Liver (tissue), 9 donors: ENCODE measurements around the gene TP53I13. TPM values are rescaled to one million over a fixed set of nuclear protein-coding genes. Genes with fewer than 3 reads are reported as not detected.

Experiments used
- DNase-seq: peaks from one replicate; pipeline ENCODE4 v3.0.0-alpha.2; 2017; ENCODE audit warnings: low spot score
- H3K27ac ChIP-seq, 2 donors: one replicate each; pipeline ENCODE4 v1.7.0; 2013; ENCODE audit warnings: inconsistent platforms in 2 of 2, low read length in 2 of 2, control low read depth in 1 of 2, low read depth in 1 of 2, mild to moderate bottlenecking in 1 of 2
- H3K27me3 ChIP-seq, 4 donors: one replicate each; pipeline versions ENCODE4 v1.6.1 to v1.7.0; 2013; ENCODE audit warnings: low read length in 3 of 4, inconsistent platforms in 1 of 4, mild to moderate bottlenecking in 1 of 4, moderate library complexity in 1 of 4; ENCODE audit not compliant: control insufficient read depth in 4 of 4, insufficient read depth in 4 of 4
- H3K36me3 ChIP-seq, 4 donors: one replicate each; pipeline versions ENCODE4 v1.6.1 to v1.7.0; 2013; ENCODE audit warnings: low read length in 3 of 4, mild to moderate bottlenecking in 3 of 4, low read depth in 1 of 4, moderate library complexity in 1 of 4; ENCODE audit not compliant: control insufficient read depth in 4 of 4, insufficient read depth in 3 of 4
- H3K4me1 ChIP-seq, 4 donors: one replicate each; pipeline versions ENCODE4 v1.6.1 to v1.7.0; 2013; ENCODE audit warnings: low read length in 3 of 4, mild to moderate bottlenecking in 3 of 4, moderate library complexity in 1 of 4; ENCODE audit not compliant: control insufficient read depth in 4 of 4, insufficient read depth in 4 of 4
- H3K4me3 ChIP-seq, 3 donors: one replicate each; pipeline versions ENCODE4 v1.6.1 to v1.7.0; 2013; ENCODE audit warnings: low read length in 3 of 3, control low read depth in 1 of 3, low read depth in 1 of 3, mild to moderate bottlenecking in 1 of 3
- H3K9ac ChIP-seq, 2 donors: one replicate each; pipeline ENCODE4 v1.7.0; 2013; ENCODE audit warnings: low read length in 2 of 2, mild to moderate bottlenecking in 2 of 2, moderate library complexity in 2 of 2, control low read depth in 1 of 2, low read depth in 1 of 2
- H3K9me3 ChIP-seq, 4 donors: one replicate each; pipeline versions ENCODE4 v1.6.1 to v1.7.0; 2013; ENCODE audit warnings: low read length in 3 of 4; ENCODE audit not compliant: control insufficient read depth in 4 of 4
- ATF3 ChIP-seq: IDR thresholded peaks from 2 replicates; pipeline ENCODE4 v1.6.1; 2016; ENCODE audit warnings: antibody characterized with exemption
- FOXA1 ChIP-seq: IDR thresholded peaks from 2 replicates; pipeline ENCODE4 v1.6.1; 2016; ENCODE audit warnings: antibody characterized with exemption
- GABPA ChIP-seq, 2 donors: IDR thresholded peaks in 1 of 2; conservative IDR thresholded peaks in 1 of 2; 2 replicates each; pipeline ENCODE4 v1.6.1; 2016; ENCODE audit warnings: antibody characterized with exemption in 2 of 2, mild to moderate bottlenecking in 1 of 2, moderate library complexity in 1 of 2
- MAX ChIP-seq: IDR thresholded peaks from 2 replicates; pipeline ENCODE4 v1.6.1; 2016; ENCODE audit warnings: antibody characterized with exemption
- RXRA ChIP-seq, 2 donors: IDR thresholded peaks; 2 replicates each; pipeline ENCODE4 v1.6.1; 2017 to 2018; ENCODE audit warnings: antibody characterized with exemption in 2 of 2, mild to moderate bottlenecking in 1 of 2
- YY1 ChIP-seq: IDR thresholded peaks from 2 replicates; pipeline ENCODE4 v1.6.1; 2016; ENCODE audit warnings: antibody characterized with exemption, mild to moderate bottlenecking
- ZBTB33 ChIP-seq: IDR thresholded peaks from 2 replicates; pipeline ENCODE4 v1.6.1; 2016; ENCODE audit warnings: antibody characterized with exemption
- WGBS: extraction: QIAGEN DNeasy Blood & Tissue Kit; methylation state at CpG from one replicate; pipeline ENCODE4 v1.1.7; 2013; 5-methylcytosine and 5-hydroxymethylcytosine counted together
- polyA plus RNA-seq, 2 donors: library from polyadenylated mRNA; stranded (reverse) in 1 of 2; unstranded in 1 of 2; fragments of 200-250 nt in 1 of 2; fragments of >200 nt in 1 of 2; fragmentation: Nextera tagmentation in 1 of 2; extraction: Ambion mirVana in 1 of 2; gene quantifications; one replicate each; pipeline versions ENCODE4 v1.2.1 to v1.2.3, GENCODE V29; 2013 to 2015
- total RNA-seq, 2 donors: library from RNA; depleted of rRNA; stranded (reverse); fragments of >200 nt; gene quantifications; one replicate each; pipeline ENCODE4 v1.2.3, GENCODE V29; 2014
- donor health status: healthy.
- donor health status: healthy.
- donor health status: healthy.
- donor health status: healthy.
- donor health status: healthy.

The TP53I13 gene
- total and polyA plus RNA-seq, 4 donors: 12.2 to 42.6 (median 24.5) TPM

- peak; percentile 76 for DNase-seq
- Histone ChIP-seq H3K9ac (peak within 1 kb of the TSS in 1 of 2 donors; percentile 75), H3K4me3 (peak within 1 kb of the TSS; percentile 52 to 86 (median 79)), H3K27ac (peak within 1 kb of the TSS; percentile 64 to 72), H3K36me3 (no peaks in the 10 kb centered on the region), H3K9me3 (no peaks in the 10 kb centered on the region), H3K4me1 (peaks cover 6 to 61% (median 44%) of the 10 kb centered on the region in 4 donors), H3K27me3 (no peaks in the 10 kb centered on the region)
- WGBS: 10% methylated on average over 70 of the region's 70 CpGs
- TF ChIP-seq RXRA (IDR thresholded peaks at IDR 0.05) (no peak), GABPA (IDR thresholded peaks at IDR 0.05 in 1 of 2, conservative IDR thresholded peaks at IDR 0.05 in 1 of 2) (peak in 1 of 2 donors; percentile 14), YY1 (no peak), ATF3 (no peak)
Observed at GRCh38 chr17:29589524-29590410, 21.3 kb downstream of the TP53I13 start, which contains the start of gene GIT1. GIT1 (minus strand) TSS chr17:29589648; CDS start chr17:29589378, 270 bp downstream.

- Histone ChIP-seq H3K27me3 (no peaks in the 10 kb centered on the region), H3K4me3 (no peak overlapping the region), H3K36me3 (no peaks in the 10 kb centered on the region), H3K4me1 (peaks cover 6 to 61% (median 44%) of the 10 kb centered on the region in 4 donors), H3K9ac (no peak overlapping the region), H3K9me3 (no peaks in the 10 kb centered on the region), H3K27ac (no peak overlapping the region)
- no peak for DNase-seq
- WGBS: 69% methylated on average over 30 of the region's 30 CpGs
- TF ChIP-seq FOXA1 (no peak), MAX (no peak)
Observed at GRCh38 chr17:29590411-29591145, 22.1 kb downstream of the TP53I13 start.

GRCh38 chr17:29591146-29591736, 22.7 kb downstream of the TP53I13 start:
- peak overlapping the region in 1 of 3 donors; percentile 9 for H3K4me3 ChIP-seq
- H3K4me1 ChIP-seq: peaks cover 6 to 61% (median 44%) of the 10 kb centered on the region in 4 donors
- no peak for DNase-seq
- H3K36me3 ChIP-seq: no peaks in the 10 kb centered on the region
- no peaks in the 10 kb centered on the region for H3K27me3 ChIP-seq
- TF ChIP-seq ZBTB33: no peak
- no peak overlapping the region for H3K27ac ChIP-seq
- H3K9me3 ChIP-seq: no peaks in the 10 kb centered on the region
- 16% methylated on average over 31 of the region's 31 CpGs for WGBS
- no peak overlapping the region for H3K9ac ChIP-seq
